Measurements from ENCODE around the gene PI16.
A peak's percentile ranks its signal among the peaks of the same experiment; 100 is the strongest.
"Not testable (repeated sequence)": the region's sequence is repeated elsewhere in the genome, so short reads cannot be mapped to it uniquely, and the experiment has no call there.

The PI16 gene

DNA sequence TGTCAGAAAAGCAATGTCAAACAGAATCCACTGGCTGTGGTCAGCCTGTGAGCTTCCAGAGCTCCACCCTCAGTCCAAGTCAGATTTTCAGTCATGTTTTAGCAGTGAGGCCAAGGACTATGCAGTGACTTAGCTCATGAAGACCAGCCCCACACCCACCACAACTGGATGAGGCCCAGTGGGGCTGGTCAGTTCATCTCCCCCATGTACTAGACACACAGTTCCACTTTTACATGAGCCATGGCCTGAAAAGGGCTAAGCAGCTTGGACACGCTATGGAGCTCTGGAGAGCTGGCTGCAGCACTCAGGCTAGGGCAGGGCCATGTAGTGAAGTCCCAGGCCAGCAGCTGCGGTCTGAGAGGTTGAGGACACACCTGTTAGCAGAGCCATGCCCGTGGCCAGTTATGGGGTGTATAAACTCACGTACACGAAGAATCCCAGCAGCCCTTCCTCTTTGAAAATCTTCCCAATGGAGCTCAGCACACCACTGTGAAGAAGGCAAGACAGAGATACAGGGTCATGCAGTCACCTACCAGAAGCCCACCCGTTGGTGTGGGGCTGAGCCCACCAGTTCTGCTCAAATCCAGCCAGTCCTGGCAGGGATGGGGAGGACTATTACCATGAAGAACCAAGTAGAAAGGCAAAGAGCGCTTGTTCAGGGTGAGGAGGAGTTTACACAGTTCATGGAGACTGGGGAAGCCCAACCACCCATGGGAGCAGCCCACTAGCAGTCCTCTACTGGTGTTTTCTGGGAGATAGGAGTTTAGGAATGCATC lies 20.9 kb downstream of the PI16 start:
- no peak for DNase-seq (ENCODE audit: low read depth, low spot score)

DNA sequence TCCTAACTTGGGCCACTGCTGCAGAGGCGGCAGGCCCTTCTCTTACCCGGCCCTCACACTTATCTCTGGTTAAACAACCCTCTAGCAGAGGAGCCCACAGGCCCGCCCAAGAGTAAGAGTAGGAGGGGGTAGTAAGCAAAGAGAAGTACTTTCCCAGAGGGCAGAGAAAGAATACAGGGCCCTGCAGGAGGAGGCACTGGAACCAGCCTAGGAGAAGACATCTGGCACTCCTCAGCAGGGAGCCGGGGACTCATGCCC lies 21.4 kb downstream of the PI16 start:
- no peak for DNase-seq (ENCODE audit: low read depth, low spot score)

DNA sequence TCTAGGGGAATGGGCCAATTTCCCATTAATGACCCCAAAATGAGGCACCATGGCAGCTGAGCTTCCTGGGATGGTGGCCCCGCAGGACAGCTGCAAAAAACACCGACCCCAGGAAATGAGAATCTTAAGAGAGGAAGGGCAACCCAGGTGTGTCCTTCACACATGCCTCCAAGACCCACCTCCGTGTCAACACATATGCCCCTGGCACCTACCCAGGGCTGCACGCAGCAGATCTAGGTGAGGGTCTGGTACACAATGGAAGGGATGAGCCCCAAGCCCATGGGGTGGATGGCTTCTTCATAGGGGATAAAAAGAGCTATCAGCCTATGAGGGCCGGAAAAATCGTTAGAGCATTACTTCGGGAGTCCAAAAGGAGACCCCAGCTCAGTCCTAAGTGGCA lies 22.0 kb downstream of the PI16 start:
- no peak for DNase-seq (ENCODE audit: low read depth, low spot score)

DNA sequence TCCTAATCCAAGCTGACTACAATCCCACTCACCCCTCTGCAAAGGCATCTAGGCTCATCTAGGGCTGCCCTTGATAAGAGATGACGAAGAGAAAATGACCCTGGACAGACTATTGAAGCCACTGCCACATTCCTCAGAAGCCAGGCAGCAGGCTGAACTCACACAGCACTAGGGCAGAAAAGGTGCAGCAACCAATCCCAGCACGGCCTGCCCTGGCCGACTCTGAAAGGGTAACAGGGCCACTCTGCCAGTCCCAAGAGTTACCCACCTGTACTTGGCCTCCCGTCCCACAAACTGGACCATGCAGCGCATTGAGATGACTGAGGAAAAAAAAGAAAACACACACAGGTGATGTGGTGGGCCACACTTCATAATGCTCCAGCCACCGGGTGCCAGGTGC lies 22.4 kb downstream of the PI16 start:
- DNase-seq (ENCODE audit: low read depth, low spot score) = no peak

DNA sequence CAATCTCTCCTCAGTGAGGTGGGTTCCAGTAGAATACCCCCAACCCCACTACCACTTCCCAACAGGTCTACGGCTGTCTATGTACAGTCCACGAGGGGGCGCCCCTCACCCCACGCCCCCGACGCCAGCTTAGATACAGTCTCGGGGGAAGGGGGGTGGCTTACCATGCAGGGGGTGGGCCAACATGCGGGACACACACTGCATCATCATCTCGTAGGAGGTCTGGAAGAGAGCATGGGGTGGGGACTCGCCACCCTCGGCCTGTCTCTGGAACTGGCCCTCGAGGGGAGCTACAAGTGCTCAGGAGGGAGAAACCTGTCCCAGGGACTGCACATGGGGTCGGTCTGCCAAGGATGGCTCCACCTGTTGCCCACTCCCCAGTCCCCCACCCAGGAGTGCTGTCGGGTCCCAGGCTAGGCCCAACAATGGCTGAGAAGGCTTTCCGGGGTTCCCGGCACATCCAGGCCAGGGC lies 23.0 kb downstream of the PI16 start:
- DNase-seq (ENCODE audit: low read depth, low spot score) = no peak

DNA sequence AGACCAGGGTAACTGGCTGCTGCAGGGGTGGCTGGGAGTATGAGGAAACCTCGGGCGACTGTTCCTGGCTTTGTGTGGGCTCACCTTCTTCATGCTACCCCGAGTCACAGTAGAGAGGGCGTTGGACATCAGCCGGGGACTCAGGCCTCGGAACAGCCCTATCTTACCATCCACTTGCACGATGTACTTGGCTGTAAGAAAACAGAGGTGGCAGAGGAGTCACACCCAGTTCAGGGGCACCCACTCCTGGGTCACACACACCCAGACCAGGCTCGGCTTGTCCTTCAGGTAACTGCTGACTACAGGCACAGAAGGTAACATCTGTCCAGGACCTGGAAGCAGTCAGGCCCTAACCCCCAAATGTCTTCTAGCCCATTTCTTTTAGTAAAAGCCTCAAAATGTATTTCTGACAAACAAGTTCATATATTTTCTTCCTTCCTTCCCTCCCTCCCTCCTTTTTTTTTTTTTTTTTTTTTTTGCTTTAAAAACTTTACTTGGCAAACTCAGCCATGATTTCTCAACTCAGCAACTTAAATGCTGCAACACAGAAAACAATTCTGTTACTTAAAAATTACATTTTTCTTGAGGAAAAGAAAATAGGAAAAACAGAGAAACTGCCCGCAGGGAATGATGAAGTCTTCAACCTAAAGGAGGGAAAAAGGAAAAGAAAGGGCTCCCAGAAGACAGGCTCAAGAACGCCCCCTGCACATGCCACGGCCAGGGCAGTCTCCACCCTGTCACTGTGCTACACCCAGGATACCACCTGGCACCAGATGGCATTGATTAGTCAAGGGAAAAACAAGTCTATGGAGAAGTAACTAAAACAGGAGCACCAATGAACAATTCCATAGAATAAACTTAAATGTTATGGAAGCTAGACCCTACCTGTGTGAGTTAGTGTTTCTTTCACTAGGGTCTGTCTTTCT lies 24.1 kb downstream of the PI16 start:
- DNase-seq (ENCODE audit: low read depth, low spot score) = no peak

DNA sequence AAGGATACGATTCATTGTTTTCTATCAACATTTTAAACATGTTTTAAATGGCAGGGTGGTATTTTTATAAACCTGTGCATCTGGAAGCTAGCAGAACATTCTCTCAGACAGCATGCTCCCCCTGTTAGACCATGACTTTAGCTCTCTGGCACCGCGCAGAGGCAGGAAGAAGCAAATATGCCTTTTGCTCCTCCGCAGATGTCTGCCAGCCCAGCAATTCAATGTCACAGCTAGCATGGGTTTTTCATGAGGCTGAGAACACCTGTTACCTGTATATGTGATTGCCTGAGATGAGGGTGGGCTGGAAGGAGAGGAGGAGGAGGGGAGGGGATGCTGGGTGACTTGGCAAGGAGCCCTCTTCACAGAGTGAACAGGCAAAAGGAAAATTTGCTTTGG lies 24.8 kb downstream of the PI16 start:
- DNase-seq (ENCODE audit: low read depth, low spot score) = no peak

DNA sequence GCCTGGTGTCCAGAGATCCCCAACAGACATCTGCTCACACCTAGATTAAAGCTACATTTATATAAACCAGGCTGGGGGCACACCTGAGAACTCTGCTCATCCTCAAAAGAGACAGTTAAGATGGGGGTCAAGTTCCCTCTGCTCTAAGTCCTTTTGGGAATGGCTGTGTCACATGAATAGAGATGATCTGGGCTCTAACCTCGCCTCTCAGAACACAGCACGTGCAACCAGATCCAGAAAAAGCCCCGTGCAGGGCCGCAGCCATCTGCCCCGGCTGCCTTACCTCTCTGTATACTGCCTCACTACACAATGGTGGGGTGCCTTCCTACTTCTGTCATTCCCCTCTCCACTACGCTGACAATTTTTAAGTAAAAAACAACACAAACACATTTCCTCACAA lies 25.6 kb downstream of the PI16 start:
- no peak for DNase-seq (ENCODE audit: low read depth, low spot score)

DNA sequence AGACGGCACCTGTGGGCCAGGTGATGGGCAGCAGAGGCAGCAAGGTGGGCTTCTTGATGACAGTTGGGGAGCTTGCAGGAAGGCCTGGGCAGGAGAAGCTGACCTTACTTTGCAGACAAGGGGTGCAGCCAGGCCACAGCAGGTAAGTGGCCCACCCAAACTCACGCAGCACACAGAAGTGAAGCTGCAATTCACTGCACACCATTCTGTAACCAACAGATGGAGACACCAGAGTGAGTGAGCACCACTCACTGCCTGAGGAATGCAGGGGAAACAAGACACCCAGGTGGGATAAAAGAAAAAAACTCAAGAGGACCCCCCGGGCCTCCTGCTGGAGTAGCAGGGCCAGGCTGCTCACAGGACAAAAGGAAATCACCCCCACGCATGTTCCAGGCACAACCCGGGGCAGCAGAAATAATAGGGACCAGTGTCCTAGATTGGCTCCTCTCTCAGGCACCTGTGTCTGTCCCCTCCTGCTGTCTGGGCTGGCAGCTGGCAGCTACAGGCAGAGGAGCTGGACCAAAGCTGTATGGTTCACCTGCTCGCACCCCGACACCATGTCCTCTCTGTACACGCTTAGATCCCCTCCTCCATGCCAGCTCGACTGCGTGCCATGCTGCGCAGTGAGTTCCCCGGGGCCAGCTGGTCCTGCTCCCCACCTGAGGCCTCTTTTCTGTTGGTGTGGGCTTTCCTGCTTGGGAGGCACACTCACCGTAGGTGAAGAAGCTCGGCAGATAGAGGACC lies 26.5 kb downstream of the PI16 start:
- DNase-seq (ENCODE audit: low read depth, low spot score) = no peak

DNA sequence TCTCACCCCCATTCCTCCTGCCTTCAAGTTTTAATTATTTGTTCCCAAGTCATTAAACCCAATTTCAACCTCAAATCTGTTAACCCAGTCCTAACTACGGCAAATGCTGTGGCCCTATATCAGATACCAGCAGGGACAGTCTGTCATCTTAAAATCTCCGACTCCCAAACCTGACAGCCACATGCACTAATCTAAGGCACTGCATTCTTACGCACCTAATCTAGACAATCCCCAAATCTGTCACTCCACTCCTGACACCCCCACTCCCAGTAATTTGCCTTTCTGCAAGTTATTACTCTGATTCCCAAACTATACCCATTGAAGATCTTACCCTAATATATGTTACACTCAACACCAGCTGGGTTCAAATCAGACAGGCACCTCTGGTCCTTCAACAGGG lies 29.0 kb downstream of the PI16 start:
- DNase-seq (ENCODE audit: low read depth, low spot score) = no peak

DNA sequence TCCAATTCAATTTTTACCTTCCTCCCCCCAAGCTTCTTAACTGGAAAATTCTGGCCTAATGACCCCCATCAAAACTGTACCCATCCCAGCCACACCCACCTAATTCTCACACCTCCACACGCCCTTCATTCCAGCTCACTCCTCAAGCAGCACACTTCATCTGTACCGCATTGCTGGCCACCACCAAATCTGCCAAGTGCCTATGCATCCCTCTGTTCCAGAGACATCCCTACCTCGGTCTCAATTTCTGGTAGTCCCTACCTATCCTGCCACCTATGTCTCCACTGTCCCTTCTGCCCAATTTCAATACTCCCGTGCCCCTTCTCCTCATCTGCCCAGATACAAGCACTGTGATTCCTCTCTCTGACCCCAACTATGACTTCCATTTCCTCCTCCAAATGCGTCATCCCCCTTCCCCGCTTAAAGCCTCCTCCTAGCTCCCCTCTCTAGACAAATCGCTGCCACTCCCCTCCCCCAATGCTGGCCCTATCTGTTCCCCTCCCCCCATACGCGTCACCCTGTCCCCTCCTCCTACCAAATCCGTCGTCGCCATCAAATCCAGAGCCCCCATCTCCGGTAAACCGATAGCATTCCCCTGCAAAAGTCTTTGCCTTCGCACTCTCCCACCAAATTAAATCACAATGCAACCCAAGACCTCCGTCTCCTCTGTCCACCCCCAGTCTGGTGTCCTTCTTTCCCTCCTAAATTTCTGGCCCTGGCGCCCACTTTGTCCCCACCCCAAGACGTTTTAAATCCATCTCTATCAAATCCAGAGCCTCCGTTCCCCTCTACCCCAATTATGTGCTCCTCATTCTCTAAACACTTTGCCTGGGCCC lies 30.3 kb downstream of the PI16 start:
- DNase-seq (ENCODE audit: low read depth, low spot score) = no peak

DNA sequence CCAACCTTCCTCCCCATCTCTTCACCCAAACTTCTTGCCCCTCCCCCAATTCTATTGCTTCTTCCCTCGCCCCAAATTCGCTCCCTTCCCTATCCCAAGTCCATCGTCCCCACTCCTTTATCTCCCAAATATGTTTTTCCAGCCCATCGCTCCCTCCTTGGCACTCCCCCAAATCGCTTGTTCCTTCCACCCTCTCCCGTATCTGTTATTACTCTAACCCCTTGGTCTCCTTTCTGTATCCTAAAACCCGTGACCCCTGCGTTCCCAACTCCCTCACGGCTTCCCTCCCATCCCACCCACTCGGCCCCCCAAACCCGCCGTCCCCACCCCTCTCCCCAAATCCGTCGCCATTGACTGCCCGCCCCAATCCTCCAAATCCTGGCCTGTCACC lies 30.9 kb downstream of the PI16 start:
- DNase-seq (ENCODE audit: low read depth, low spot score) = no peak

DNA sequence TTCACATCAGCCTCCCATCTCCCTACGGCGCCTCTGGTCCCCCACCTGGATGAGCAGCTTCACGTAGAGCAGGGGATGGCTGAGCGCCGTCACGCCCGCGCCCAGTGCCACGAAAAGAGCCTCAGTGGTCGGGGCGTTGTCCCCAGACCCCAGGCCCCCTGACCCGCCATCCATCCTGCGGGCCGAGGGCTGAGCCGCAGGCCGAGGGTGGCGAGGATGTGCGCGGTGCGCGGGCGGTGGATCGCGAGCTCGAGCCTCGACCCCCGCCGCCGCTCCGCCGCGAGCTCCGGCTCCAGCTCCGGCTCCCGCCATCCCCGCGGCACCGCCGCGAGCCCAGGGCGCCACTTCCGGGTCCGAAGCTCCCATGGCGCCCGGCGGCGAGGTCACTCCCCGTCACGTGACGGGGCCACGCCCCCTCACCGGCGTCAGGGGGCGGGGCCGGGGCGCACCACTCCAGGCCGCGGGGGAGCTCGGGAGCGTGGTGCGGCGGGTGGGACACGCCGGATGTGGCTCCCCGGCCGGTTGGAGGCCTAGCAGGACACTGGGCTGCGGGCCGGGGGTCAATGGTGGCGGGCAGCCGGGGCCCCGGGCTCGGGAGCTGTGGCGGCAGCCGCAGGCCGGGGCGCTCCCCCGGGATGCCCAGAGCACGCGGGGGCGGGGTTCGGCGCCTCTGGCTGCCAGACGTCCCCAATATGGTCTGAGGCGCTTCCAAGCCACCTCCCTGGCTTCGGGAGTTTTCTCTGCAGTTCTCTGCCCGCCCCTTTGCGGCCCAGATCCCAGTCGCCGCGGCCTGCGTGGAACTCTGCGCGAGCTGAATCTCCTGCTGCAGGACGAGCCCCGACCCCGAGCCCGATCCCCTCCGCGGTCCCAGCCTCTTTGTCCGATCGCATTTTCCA lies 31.5 kb downstream of the PI16 start, which contains the start of gene MTCH1:
Gene MTCH1, minus strand, starts transcription at position 389 of the 896 bp plus-strand sequence. Its CDS starts 23 bp downstream, at position 366.
- peak; percentile 65 for DNase-seq (ENCODE audit: low read depth, low spot score)

DNA sequence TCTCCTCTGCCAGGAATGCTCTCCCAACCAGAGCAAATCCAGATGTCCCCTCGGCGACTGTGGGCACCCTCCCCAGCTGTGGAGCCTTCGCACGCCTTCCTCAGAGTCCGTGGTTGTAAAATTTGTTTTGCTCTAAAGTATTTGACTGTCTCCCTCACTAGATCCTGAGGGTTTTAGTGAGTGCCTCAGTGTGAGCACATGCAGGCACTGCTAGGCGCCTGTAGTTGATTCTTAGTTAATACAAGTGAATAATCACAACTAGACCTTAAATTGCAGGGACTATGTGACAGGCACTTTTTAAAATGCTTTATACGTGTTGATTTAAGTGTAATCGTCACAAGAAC lies 32.1 kb downstream of the PI16 start:
- no peak for DNase-seq (ENCODE audit: low read depth, low spot score)

DNA sequence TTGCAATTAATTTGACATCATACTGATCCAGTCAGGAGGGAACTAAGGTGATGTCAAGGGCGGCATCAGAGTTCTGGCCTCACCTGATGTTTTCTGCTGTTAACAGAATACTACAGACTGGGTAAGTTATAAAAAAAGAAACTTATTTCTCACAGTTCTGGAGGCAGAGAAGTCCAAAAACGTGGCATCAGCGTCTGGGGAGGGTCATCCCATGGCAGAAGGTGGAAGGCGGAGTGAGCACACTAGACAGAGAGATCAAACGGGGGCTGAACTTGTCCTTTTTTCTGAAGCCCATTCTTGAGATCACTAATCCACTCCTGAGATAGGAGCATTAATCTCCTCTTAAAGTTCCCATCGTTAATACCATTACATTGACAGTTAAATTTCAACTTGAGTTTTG lies 34.7 kb downstream of the PI16 start:
- DNase-seq (ENCODE audit: low read depth, low spot score) = no peak

DNA sequence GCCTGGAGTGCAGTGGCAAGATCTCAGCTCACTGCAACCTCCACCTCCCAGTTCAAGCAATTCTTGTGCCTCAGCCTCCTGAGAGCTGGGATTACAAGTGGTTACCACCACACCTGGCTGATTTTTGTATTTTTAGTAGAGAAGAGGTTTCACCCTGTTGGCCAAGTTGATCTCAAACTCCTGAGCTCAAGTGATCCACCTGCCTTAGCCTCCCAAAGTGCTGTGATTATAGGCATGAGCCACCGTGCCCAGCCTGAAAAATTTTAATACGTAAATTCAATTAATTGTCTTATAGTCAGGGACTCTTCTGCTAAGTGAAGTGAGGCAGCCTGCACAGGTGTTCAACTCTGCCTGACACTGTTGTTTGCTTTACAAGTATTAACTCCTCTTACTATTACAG lies 35.9 kb downstream of the PI16 start:
- not testable (repeated sequence) for DNase-seq (ENCODE audit: low read depth, low spot score)

DNA sequence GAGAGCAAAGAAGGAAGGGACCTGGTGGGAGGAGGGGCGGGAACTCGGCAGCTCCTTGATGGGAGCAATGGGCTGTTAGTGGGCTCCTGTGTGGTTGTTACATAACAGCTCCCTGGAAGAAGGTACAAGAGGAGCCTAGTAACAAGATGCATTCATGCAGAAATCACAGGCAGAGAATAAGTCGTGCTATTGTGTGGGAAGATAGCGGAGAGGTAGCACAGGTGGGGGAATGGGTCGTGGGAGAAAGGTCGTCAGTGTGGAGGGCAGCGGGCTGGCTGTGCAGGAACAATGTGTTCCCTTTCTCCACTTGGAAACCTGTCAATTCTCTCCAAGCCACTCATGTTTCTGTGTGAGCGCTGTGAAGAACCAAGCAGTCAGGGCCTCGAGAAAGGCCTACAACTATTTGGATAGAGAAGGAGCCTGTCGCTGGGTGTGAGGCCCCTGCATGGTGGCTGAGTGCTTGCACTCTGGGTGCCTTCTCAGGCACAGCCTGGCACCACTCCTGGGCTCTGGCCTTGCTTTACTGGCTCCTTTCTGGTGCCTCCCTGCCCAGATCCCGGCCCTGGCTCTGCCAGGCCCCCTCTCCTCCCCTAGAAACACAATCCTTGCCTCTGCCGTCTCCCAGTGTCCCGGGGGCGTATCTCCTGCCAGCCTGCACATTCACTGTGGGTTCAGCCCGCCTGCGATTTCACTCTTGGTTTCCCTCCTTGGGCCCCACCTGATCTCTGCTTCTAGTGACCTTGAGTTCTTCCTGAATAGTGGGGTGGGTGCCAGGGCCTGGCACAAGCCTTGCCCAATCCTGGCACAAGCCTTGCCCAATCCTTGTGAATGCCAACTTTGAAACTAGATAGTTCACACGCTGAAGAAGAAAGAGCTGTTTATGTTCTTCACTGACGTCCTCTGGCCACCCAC lies 43.5 kb downstream of the PI16 start:
- DNase-seq (ENCODE audit: low read depth, low spot score) = no peak

DNA sequence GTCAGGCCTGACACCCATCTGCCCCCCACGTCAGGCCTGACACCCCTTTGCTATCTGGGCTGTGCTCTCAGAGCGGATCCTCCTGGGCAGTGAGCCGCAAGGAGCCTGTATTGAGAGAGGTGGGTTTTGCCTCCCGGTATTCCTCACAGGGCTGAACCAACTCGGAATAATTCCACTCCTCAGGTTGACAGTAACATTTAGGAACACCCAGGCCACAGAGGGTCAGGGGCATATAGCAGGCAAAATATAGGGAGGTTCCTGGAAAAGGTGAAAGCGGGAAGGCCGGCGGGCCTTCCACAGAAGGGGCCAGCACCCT lies 44.1 kb downstream of the PI16 start:
- DNase-seq (ENCODE audit: low read depth, low spot score) = no peak

DNA sequence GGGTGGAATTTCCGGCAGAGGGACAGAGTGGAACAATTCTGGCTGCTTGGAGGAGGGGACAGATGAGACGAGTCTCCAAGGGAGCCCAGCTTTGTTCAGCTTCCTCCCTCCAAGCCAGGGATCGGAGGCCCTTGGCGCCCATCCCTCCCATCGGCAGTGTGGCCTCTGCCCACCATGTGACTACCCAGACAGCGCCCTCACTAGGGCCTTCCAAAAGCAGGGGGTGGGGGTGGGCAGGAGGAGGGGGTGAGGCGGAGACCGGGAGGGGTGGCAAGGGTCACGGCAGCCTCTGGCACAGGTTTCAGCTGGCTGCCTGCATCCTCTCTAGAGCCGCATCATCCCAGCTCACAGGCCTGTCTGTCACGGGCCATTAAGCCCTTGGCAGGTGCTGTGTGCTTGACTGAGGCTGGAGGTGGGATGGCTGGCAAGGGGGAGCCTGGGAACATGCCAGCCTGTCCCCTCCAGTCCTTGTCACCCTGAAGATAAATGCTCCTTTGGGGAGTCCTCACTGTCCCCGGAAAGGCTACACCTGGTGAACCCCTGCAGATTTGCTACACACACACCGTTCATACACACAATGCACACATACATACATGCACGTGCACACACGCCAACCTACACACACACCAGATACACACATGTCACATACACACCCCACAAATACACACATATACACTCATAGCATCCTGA lies 44.7 kb downstream of the PI16 start:
- no peak for DNase-seq (ENCODE audit: low read depth, low spot score)
